ENCODE measurements around the gene RPTN. TPM values are rescaled to one million over a fixed set of nuclear protein-coding genes. Genes with fewer than 3 reads are reported as not detected.

RPTN gene
- total and polyA plus RNA-seq, 2 of the 4 experiments (the other 2 are of a cell fraction) = not detected

- Histone ChIP-seq H3K9me3 (ENCODE audit: control insufficient read depth, insufficient read depth, low read length) (no peaks in the 10 kb centered on the region), H2BK20ac (ENCODE audit: low read depth, low read length) (no peak overlapping the region), H3K36me3 (ENCODE audit: control insufficient read depth, insufficient read depth, low read length) (no peaks in the 10 kb centered on the region), H2AK5ac (ENCODE audit: low read depth, low read length) (no peak overlapping the region), H3K4me2 (ENCODE audit: low read depth, low read length) (no peak overlapping the region), H3K79me1 (ENCODE audit: low read depth in 1 of 2, low read length in 2 of 2) (no peaks in the 10 kb centered on the region), H3K23ac (ENCODE audit: low read depth, low read length) (no peak overlapping the region), H3K4me1 (ENCODE audit: control insufficient read depth, insufficient read depth, low read length) (no peaks in the 10 kb centered on the region), H3K4me3 (ENCODE audit: insufficient read depth, low read depth, low read length) (no peak overlapping the region), H4K5ac (ENCODE audit: low read depth, low read length) (no peak overlapping the region), H2AK9ac (replicated peaks; ENCODE audit: low read depth, low read length, poor library complexity) (no peak overlapping the region), H3K18ac (ENCODE audit: low read depth, low read length) (no peak overlapping the region), H3K56ac (ENCODE audit: extremely low read depth, insufficient read depth, low read length) (no peak overlapping the region), H3K9ac (ENCODE audit: low read depth, low read length) (no peak overlapping the region), H2BK5ac (ENCODE audit: low read depth, low read length, poor library complexity, severe bottlenecking) (no peak overlapping the region), H3K14ac (replicated peaks; ENCODE audit: low read depth, low read length) (no peak overlapping the region), H4K8ac (ENCODE audit: low read depth in 2 of 2, low read length in 2 of 2) (no peak overlapping the region), H4K20me1 (ENCODE audit: insufficient read depth, low read length) (no peaks in the 10 kb centered on the region), H3K9me1 (ENCODE audit: insufficient read depth, low read length) (no peaks in the 10 kb centered on the region), H4K91ac (ENCODE audit: insufficient read depth, low read depth, low read length) (no peak overlapping the region), H2BK120ac (ENCODE audit: low read depth, low read length) (no peak overlapping the region), H2AFZ (replicated peaks; ENCODE audit: low read length, poor library complexity) (no peak overlapping the region), H2BK15ac (ENCODE audit: low read depth, low read length) (no peak overlapping the region), H3K27ac (ENCODE audit: insufficient read depth, low read length) (no peak overlapping the region), H3K27me3 (ENCODE audit: control insufficient read depth, insufficient read depth, low read length) (no peaks in the 10 kb centered on the region), H3K4ac (ENCODE audit: low read depth, low read length) (no peak overlapping the region)
- CTCF ChIA-PET = no interaction called here
- dilution Hi-C loops (cut with HindIII; ENCODE audit: low sequenced_read_pairs, unreplicated experiment) = no loop called here
- in situ Hi-C loops (cut with MboI; ENCODE audit: low sequenced_read_pairs) = no loop called here
- POLR2A ChIA-PET (ENCODE audit: unreplicated experiment) = no interaction called here
- ATAC-seq (ENCODE audit: low read depth) (no peak), DNase-seq (no peak)
- TF ChIP-seq RFX5 (IDR thresholded peaks at IDR 0.05; ENCODE audit: low read depth, low read length) (no peak), CTCF (conservative IDR thresholded peaks at IDR 0.05; ENCODE audit: low read depth, low read length) (no peak), POLR2A (IDR thresholded peaks at IDR 0.05; ENCODE audit: low read depth, low read length) (no peak), BHLHE40 (IDR thresholded peaks at IDR 0.05; ENCODE audit: low read depth, low read length) (no peak), CHD1 (IDR thresholded peaks at IDR 0.05; ENCODE audit: low read depth, low read length) (no peak), MAZ (IDR thresholded peaks at IDR 0.05; ENCODE audit: borderline replicate concordance, low read depth, low read length) (no peak), SMC3 (IDR thresholded peaks at IDR 0.05; ENCODE audit: low read depth, low read length) (no peak), MXI1 (IDR thresholded peaks at IDR 0.05; ENCODE audit: borderline replicate concordance, low read depth, low read length) (no peak), CEBPB (IDR thresholded peaks at IDR 0.05; ENCODE audit: low read depth, low read length) (no peak), FOS (IDR thresholded peaks at IDR 0.05; ENCODE audit: low read depth, low read length) (no peak), MAFK (IDR thresholded peaks at IDR 0.05; ENCODE audit: low read depth, low read length) (no peak), NFE2L2 (IDR thresholded peaks at IDR 0.05; ENCODE audit: low read depth, low read length) (no peak), USF2 (IDR thresholded peaks at IDR 0.05; ENCODE audit: low read depth, low read length) (no peak)
- intact Hi-C loops (cut with micrococcal nuclease) = no loop called here
- no TSS peak for BruUV-seq (replicated peaks)
Observed at GRCh38 chr1:152130186-152130585, 28.8 kb downstream of the RPTN start.

Data from IMR-90 (cell line).